Smooth muscle cell (in vitro differentiated cells): ENCODE data around the gene GUCD1. TPM values are rescaled to one million over a fixed set of nuclear protein-coding genes. Genes with fewer than 3 reads are reported as not detected.

Source experiments
- DNase-seq: peaks from one replicate; lab custom pipeline; 2025; ENCODE audit not compliant: unreplicated experiment; lab: John Stamatoyannopoulos, UW
- H2AFZ ChIP-seq: fragments of 200-600 bp; sonication (generic); 2 replicates; pipeline ENCODE4 v1.6.0; 2016; ENCODE audit warnings: antibody characterized with exemption, low read depth, mild to moderate bottlenecking
- H3F3A ChIP-seq: fragments of 200-600 bp; sonication (generic); 2 replicates; pipeline ENCODE4 v1.6.0; 2017; ENCODE audit warnings: antibody characterized with exemption, low read depth
- H3K27ac ChIP-seq: fragments of 200-600 bp; sonication (generic); 2 replicates; pipeline ENCODE4 v1.5.1; 2016; ENCODE audit warnings: low read depth, mild to moderate bottlenecking
- H3K27me3 ChIP-seq: fragments of 200-600 bp; sonication (generic); 2 replicates; pipeline ENCODE4 v1.6.1; 2016; ENCODE audit warnings: low read depth, mild to moderate bottlenecking
- H3K36me3 ChIP-seq: fragments of 200-600 bp; sonication (generic); 2 replicates; pipeline ENCODE4 v1.5.1; 2016; ENCODE audit warnings: low read depth
- H3K4me1 ChIP-seq: fragments of 200-600 bp; sonication (generic); 2 replicates; pipeline ENCODE4 v1.5.1; 2016; ENCODE audit warnings: low read depth
- H3K4me2 ChIP-seq: fragments of 200-600 bp; sonication (generic); 2 replicates; pipeline ENCODE4 v1.6.0; 2016; ENCODE audit warnings: mild to moderate bottlenecking
- H3K4me3 ChIP-seq: fragments of 200-600 bp; sonication (generic); 2 replicates; pipeline ENCODE4 v1.5.1; 2016; ENCODE audit warnings: mild to moderate bottlenecking
- H3K79me2 ChIP-seq: fragments of 200-600 bp; sonication (generic); 2 replicates; pipeline ENCODE4 v1.6.0; 2016; ENCODE audit warnings: low read depth, mild to moderate bottlenecking
- H3K9ac ChIP-seq: fragments of 200-600 bp; sonication (generic); 2 replicates; pipeline ENCODE4 v1.6.0; 2016; ENCODE audit warnings: low read depth
- H3K9me3 ChIP-seq: fragments of 200-600 bp; sonication (generic); replicated peaks from 2 replicates; pipeline ENCODE4 v1.5.1; 2016; ENCODE audit warnings: low read depth
- H4K20me1 ChIP-seq: fragments of 200-600 bp; sonication (generic); 2 replicates; pipeline ENCODE4 v1.6.0; 2016; ENCODE audit warnings: low read depth
- WGBS: methylation state at CpG from one replicate; pipeline ENCODE4 v1.1.7; 2016; ENCODE audit warnings: low lambda C conversion rate; 5-methylcytosine and 5-hydroxymethylcytosine counted together
- polyA plus RNA-seq: library from polyadenylated mRNA; unstranded; fragments of >200 nt; fragmentation: Nextera tagmentation; extraction: Ambion mirVana; gene quantifications from 2 replicates; pipeline ENCODE4 v1.2.1, GENCODE V29; 2016
- total RNA-seq: library from RNA; depleted of rRNA; stranded (reverse); fragments of >200 nt; gene quantifications from 2 replicates; pipeline ENCODE4 v1.2.3, GENCODE V29; 2014
- TF ChIP-seq, protein P1 (sequence below): fragments of 200-600 bp; sonication (generic); IDR thresholded peaks from 2 replicates; pipeline ENCODE4 v1.5.1; 2017; ENCODE audit warnings: borderline replicate concordance, mild to moderate bottlenecking, antibody characterized with exemption; ENCODE audit not compliant: insufficient read depth, poor library complexity, severe bottlenecking

Gene GUCD1
- total and polyA plus RNA-seq, 2 experiments from 2014 or later, result 54.3 to 56.0 TPM

DNA sequence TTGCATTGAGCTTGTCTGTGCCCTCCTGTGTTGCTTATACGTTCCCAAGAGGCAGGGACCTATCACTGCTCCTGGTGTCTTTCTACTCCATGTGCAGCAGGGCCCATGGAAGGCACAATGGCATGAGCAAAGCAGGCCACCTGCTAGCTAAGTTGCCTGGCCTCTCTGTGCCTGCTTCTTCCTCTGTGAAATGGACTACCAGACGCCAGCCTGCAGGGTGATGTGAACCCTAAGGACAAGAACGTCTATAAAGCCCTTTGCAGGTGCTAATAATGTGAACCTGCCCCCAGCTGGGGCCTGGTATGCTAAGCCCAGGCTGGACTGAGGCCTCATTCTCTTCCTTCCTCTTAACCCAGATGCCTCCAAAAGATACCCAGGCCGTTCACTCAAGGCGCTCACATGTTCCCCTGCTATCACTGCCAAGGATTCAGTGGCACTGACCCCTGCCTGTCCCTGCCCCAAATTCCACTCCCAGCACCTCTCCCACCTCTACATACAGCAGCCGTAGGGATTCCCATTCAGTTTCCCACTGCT is 4.0 kb downstream of the GUCD1 start:
- H4K20me1 ChIP-seq, result peaks cover 61% of the 10 kb centered on the region
- peaks cover 7% of the 10 kb centered on the region for H3K4me1 ChIP-seq
- no peak overlapping the region for H3K27ac ChIP-seq
- no peaks in the 10 kb centered on the region for H3K36me3 ChIP-seq
- WGBS, result 91% methylated on average over 6 of the region's 6 CpGs
- no peaks in the 10 kb centered on the region for H3K27me3 ChIP-seq
- H3K79me2 ChIP-seq, result peaks cover 55% of the 10 kb centered on the region
- DNase-seq, result no peak
- H3F3A ChIP-seq, result no peaks in the 10 kb centered on the region
- H3K4me2 ChIP-seq, result no peak overlapping the region
- no peaks in the 10 kb centered on the region for H3K9me3 ChIP-seq
- H2AFZ ChIP-seq, result no peak overlapping the region
- H3K9ac ChIP-seq, result no peak overlapping the region
- H3K4me3 ChIP-seq, result no peak overlapping the region
- TF ChIP-seq, protein P1, sequence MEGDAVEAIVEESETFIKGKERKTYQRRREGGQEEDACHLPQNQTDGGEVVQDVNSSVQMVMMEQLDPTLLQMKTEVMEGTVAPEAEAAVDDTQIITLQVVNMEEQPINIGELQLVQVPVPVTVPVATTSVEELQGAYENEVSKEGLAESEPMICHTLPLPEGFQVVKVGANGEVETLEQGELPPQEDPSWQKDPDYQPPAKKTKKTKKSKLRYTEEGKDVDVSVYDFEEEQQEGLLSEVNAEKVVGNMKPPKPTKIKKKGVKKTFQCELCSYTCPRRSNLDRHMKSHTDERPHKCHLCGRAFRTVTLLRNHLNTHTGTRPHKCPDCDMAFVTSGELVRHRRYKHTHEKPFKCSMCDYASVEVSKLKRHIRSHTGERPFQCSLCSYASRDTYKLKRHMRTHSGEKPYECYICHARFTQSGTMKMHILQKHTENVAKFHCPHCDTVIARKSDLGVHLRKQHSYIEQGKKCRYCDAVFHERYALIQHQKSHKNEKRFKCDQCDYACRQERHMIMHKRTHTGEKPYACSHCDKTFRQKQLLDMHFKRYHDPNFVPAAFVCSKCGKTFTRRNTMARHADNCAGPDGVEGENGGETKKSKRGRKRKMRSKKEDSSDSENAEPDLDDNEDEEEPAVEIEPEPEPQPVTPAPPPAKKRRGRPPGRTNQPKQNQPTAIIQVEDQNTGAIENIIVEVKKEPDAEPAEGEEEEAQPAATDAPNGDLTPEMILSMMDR, result no peak

DNA sequence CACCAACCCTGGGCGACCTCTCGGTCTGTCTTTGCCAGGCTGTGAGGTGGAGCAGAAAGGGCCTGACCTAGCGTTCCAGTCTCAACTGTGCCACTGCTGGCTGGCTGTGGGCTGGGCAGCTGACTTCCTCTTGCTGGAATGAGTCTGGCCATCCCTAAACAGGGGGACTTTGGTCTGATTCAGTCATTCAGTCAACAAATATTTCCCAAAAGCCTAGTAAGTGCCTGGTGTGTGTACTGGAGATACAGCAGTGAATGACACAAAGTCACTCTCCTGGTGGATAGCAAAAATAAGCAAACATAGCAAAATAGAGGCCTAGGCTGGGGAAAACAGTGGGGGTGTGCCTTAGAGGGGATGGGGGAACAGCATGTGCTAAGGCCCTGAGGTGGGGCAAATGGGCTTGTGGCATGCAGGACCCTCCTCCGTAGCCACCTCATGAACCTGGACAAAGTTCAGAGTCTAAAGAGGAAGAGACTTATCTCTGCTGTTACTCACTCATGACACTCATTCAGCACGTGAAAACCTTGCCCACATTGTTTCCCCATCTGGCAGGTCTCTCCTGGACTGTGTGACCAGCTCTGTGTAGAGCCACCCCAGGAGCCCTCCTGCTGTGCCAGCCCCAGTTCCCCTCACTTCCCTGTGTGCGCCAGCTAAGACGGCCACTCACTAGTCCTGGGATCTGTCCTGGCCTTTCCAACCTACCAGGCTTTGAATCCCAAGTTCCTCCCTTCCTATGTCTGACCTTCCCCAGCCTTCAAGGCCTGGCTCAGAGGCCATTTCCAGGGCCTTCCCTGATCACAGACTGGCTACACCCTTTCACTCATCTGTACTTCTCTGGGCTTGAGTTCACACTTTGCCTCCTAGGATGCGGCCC is 4.7 kb downstream of the GUCD1 start:
- Histone ChIP-seq H3K9ac (no peak overlapping the region), H3K4me3 (no peak overlapping the region), H3K79me2 (peaks cover 54% of the 10 kb centered on the region), H4K20me1 (peaks cover 61% of the 10 kb centered on the region), H3K36me3 (no peaks in the 10 kb centered on the region), H3K4me1 (peaks cover 7% of the 10 kb centered on the region), H3K27me3 (no peaks in the 10 kb centered on the region), H3K9me3 (no peaks in the 10 kb centered on the region), H3F3A (no peaks in the 10 kb centered on the region), H3K27ac (no peak overlapping the region), H3K4me2 (no peak overlapping the region), H2AFZ (no peak overlapping the region)
- 93% methylated on average over 8 of the region's 8 CpGs for WGBS
- TF ChIP-seq, protein P1, result no peak
- no peak for DNase-seq

DNA sequence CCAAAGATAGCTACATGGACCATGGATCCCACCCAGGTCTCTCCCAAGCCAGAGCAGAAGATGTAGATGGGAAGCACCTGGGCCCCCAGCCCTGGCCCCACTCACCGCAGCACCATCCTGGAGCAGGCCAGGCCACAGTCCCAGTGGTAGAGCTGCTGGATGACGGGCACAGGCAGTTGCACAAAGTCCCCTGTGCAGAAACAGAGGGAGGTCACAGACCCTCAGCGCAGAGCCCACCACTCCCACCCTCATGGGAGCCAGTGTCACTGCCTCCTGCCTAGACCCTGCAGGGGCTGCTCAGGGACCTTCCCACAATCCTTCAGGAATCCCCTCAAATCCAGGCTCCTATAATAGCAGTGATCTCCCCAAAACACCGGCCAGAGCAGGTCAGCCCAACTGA is 6.1 kb downstream of the GUCD1 start:
- TF ChIP-seq, protein P1, result no peak
- Histone ChIP-seq H4K20me1 (peaks cover 57% of the 10 kb centered on the region), H3K27ac (no peak overlapping the region), H3K4me1 (peaks cover 3% of the 10 kb centered on the region), H3K36me3 (no peaks in the 10 kb centered on the region), H2AFZ (no peak overlapping the region), H3K79me2 (peaks cover 49% of the 10 kb centered on the region), H3F3A (no peaks in the 10 kb centered on the region), H3K4me2 (no peak overlapping the region), H3K27me3 (no peaks in the 10 kb centered on the region), H3K9me3 (no peaks in the 10 kb centered on the region), H3K9ac (no peak overlapping the region), H3K4me3 (no peak overlapping the region)
- DNase-seq, result no peak
- WGBS, result 93% methylated on average over 4 of the region's 4 CpGs
